ENCODE measurements around the gene GORASP2. TPM values are rescaled to one million over a fixed set of nuclear protein-coding genes. Genes with fewer than 3 reads are reported as not detected.

The GORASP2 gene
- total RNA-seq, 1 donor from 2014 or later: 94.7 TPM

- H3K36me3 Mint-ChIP-seq (ENCODE audit: unreplicated experiment): peaks cover 58% of the 10 kb centered on the region
- DNase-seq (ENCODE audit: extremely low spot score, unreplicated experiment): no peak
- no peaks in the 10 kb centered on the region for H3K9me3 Mint-ChIP-seq (ENCODE audit: unreplicated experiment)
- no peak overlapping the region for H3K27ac Mint-ChIP-seq (ENCODE audit: unreplicated experiment)
- no peaks in the 10 kb centered on the region for H3K4me1 Mint-ChIP-seq (ENCODE audit: unreplicated experiment)
- TF ChIP-seq CTCF (IDR thresholded peaks at IDR 0.05): no peak
- H3K27me3 Mint-ChIP-seq (ENCODE audit: unreplicated experiment): no peaks in the 10 kb centered on the region
- no peak overlapping the region for H3K4me3 Mint-ChIP-seq (ENCODE audit: unreplicated experiment)
Measured at GRCh38 chr2:171009386-171009785, 80.3 kb downstream of the GORASP2 start.

- Mint-ChIP-seq H3K4me1 (ENCODE audit: unreplicated experiment) (no peaks in the 10 kb centered on the region), H3K9me3 (ENCODE audit: unreplicated experiment) (no peaks in the 10 kb centered on the region)
Measured at GRCh38 chr2:171013851-171014250, 84.8 kb downstream of the GORASP2 start.

GRCh38 chr2:171016125-171016524 lies 87.1 kb downstream of the GORASP2 start:
- H3K4me1 Mint-ChIP-seq (ENCODE audit: unreplicated experiment): peaks cover 3% of the 10 kb centered on the region
- TF ChIP-seq CTCF (IDR thresholded peaks at IDR 0.05): no peak
- no peaks in the 10 kb centered on the region for H3K9me3 Mint-ChIP-seq (ENCODE audit: unreplicated experiment)
- no peak overlapping the region for H3K4me3 Mint-ChIP-seq (ENCODE audit: unreplicated experiment)
- H3K36me3 Mint-ChIP-seq (ENCODE audit: unreplicated experiment): peaks cover 36% of the 10 kb centered on the region
- no peaks in the 10 kb centered on the region for H3K27me3 Mint-ChIP-seq (ENCODE audit: unreplicated experiment)
- DNase-seq (ENCODE audit: extremely low spot score, unreplicated experiment): no peak
- H3K27ac Mint-ChIP-seq (ENCODE audit: unreplicated experiment): no peak overlapping the region

More at GRCh38 chr2:171013851-171014250, 84.8 kb downstream of the GORASP2 start:
- no peak for TF ChIP-seq CTCF (IDR thresholded peaks at IDR 0.05)
- no peak overlapping the region for H3K4me3 Mint-ChIP-seq (ENCODE audit: unreplicated experiment)
- peaks cover 45% of the 10 kb centered on the region for H3K36me3 Mint-ChIP-seq (ENCODE audit: unreplicated experiment)
- H3K27ac Mint-ChIP-seq (ENCODE audit: unreplicated experiment): no peak overlapping the region
- no peak for DNase-seq (ENCODE audit: extremely low spot score, unreplicated experiment)
- H3K27me3 Mint-ChIP-seq (ENCODE audit: unreplicated experiment): no peaks in the 10 kb centered on the region

Other genes with a start within 250 kb of the GORASP2 start
- gene SP5, start 213.9 kb upstream of the GORASP2 start, total RNA-seq: not detected in 2 replicates
- not detected in 2 replicates for gene ERICH2, start 158.9 kb upstream of the GORASP2 start, total RNA-seq
- gene GAD1, start 112.4 kb upstream of the GORASP2 start, total RNA-seq: not detected in 2 replicates
- 84.3 and 86.5 TPM in 2 replicates for gene TLK1, start 231.6 kb downstream of the GORASP2 start, total RNA-seq

All from osteocyte (in vitro differentiated cells).